GM21515 (cell line): Measurements from ENCODE around the gene RBMS3.
"Not testable (repeated sequence)": the region's sequence is repeated elsewhere in the genome, so short reads cannot be mapped to it uniquely, and the experiment has no call there.

Experiments
- ATAC-seq: cut with Tn5 transposase; IDR thresholded peaks from one replicate; pipeline ENCODE4 v1.9.1; 2021; ENCODE audit not compliant: unreplicated experiment

RBMS3 gene

DNA sequence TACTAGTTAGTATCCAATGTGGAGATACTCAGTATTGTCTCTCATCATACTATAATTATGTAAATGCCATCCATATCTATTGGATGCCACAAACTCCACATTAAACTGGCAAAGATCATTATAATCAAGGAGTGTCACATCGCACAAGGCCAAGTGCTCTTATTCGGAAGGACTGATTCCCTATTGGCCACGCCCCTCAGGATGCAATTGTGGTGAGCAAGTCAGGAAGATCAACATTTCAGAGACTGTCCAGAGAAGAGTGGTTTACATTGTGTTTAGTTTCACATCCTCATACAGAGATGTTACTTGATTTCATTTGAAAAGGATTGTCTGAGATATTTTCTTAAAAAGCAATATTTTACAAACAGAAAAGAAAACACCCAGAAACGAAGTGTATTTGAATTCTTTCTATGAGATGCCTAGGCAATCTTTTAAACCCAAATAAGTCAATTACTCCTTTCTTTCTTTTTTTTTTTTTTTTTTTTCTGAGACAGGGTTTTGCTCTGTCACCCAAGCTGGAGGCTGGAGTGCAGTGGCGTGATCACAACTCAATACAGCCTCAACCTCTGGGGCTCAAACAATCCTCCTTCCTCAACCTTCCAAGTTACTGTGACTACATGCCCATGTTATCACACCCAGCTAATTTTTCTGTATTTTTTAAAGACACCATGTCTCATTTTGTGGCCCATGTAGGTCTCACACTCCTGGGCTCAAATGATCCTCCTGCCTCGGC lies 369.1 kb downstream of the RBMS3 start:
- ATAC-seq = peak; percentile 87

DNA sequence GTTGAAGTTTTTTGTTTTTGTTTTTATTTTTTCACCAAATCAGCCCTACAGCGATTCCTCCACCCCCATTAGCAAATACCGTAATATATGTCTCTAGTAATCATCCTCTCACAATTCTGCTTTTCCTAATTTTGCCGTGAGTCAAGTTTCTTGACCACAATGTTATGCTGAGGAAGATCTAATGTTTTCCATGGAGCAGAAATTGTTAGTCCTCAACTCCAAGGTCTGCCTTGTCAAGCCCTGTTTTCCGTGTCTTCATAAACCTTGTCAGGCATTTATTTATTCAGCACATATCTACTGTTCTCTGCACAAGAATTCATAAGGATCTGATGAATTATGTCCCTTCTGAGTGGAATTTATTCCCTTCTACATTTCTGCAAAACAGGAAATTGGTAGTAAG lies 372.8 kb downstream of the RBMS3 start:
- no peak for ATAC-seq

DNA sequence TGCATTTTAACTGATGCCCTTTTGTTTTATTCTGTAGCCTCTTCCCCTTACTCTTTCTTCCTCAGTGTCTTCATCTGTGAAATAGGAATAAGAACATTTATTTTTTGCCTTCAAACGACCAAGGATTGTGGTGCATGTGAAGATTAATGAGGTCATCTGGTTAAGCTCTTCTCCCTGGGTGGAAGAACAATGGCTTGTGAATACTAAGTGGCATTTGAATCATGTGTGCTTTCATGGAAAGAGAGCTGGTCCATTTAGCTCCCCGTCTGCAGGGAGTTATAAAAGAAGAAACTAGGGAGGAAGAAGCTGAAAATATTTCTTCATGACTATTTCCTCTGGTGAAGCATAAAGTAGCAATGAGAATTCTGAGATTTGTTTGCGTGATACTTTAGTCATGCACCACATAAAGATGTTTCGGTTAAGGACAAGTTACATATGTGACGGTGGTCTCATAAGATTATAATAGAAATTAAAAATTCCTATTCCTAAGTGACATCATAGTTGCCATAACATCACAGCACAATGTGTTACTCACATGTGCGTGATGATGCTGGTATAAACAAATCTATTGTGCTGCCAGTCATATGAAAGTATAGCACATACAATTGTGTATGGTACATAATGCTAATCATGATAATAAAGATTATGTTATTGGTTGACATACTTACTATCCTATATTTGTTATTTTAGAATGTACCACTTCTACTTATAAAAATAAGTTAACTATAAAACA lies 374.3 kb downstream of the RBMS3 start:
- ATAC-seq = no peak

DNA sequence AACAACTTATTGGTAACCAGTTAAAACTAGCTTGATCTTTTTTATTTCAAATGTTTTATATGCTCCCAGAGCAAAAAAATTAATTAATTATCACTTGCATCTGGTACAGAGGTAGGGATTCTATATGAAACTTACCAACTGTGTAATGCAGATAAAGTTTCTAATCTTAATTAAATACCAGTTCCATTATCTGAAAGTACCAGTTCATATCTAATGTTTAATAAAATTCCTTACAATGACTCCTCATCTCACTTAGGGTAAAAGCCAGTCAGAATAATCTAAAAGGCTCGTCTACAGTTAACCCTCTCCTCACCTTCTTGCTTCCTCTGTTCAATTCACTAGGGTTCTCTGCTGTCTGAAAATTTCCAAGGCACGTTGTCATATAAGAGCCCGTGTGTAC lies 384.8 kb downstream of the RBMS3 start:
- ATAC-seq = no peak

DNA sequence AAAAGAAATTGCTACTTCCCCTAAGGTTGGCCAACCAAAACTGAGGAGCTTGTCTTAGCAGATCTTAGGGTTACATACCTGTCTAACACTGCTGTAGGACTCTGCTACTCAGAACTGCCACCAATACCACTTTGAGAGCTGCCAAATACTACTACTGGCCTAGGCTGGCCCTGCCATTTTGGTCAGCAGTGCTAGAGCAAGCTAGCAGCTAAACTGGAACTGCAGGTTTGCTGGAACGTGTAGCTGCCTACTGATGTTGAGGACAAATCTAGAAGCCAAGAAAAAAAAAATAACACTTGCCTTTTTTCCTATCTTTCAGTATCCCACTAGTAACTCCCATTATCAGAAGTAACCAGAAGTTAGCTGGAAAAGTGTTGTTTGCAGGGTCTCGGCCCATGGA lies 387.4 kb downstream of the RBMS3 start:
- ATAC-seq = no peak

DNA sequence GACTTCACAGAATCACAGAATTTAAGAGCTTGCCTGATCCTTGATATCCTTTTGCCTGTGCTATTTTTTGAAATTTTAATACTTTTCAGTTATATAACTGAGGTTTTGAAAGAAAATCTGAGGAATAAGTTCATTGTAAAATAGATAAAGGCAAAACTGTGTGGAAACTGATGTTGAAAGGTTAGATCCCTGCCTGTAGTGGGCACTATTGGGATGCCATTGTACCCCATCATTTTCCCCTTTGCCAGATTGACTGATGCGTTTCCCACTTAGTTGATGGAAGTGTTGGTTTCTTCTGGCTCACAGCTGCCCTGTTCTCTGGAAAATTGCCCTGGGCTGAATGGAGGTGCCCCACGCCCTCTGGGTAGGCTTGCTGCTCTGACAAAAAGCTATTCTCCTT lies 387.9 kb downstream of the RBMS3 start:
- no peak for ATAC-seq

DNA sequence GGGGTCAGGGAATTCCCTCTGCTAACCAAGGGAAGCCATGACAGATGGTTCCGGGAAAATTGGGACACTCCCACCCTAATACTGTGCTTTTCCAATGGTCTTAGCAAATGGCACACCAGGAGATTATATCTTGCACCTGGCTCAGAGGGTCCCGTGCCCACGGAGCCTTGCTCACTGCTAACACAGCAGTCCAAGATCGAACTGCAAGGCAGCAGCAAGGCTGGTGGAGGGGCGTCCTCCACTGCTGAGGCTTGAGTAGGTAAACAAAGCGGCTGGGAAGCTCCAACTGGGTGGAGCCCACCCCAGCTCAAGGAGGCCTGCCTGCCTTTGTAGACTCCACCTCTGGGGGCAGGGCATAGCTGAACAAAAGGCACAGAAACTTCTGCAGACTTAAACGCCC lies 389.6 kb downstream of the RBMS3 start:
- ATAC-seq = not testable (repeated sequence)

DNA sequence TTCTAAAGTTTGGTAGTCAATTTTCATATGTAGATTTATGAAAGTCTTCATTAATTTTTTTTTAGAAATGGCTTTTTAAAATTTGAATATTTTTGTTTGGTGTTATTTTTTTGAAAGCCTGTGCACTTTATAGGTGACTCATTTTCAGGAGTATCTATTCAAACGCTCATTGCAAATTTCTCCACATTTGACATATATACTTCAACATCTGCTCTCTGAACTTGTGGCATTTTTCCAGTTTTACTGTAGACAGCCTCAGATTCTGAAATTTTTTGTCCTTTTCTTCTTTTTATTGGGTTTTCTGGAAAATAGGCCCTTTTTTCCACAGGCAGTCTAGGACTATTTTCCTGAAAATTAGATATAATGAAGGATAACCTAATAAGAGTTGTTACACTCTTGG lies 396.6 kb downstream of the RBMS3 start:
- ATAC-seq = no peak

DNA sequence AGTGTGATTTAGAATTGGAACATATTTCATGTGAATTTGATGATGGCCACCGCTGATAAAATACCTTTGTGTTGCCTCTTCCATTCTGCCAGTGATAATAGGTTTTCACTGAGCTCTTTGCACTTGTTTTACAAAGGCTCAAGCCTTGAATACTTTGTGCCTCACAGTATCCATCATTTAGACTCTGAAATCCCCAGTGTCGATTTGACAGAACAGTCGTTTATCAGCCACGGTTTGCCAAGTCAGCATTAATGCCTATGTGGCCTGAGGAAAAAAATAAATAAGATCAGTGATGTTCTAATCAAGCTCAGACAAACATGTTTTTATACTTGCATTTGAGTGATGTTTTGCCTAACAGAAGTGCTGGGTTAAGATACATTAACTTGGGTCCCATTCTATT lies 399.1 kb downstream of the RBMS3 start:
- no peak for ATAC-seq

DNA sequence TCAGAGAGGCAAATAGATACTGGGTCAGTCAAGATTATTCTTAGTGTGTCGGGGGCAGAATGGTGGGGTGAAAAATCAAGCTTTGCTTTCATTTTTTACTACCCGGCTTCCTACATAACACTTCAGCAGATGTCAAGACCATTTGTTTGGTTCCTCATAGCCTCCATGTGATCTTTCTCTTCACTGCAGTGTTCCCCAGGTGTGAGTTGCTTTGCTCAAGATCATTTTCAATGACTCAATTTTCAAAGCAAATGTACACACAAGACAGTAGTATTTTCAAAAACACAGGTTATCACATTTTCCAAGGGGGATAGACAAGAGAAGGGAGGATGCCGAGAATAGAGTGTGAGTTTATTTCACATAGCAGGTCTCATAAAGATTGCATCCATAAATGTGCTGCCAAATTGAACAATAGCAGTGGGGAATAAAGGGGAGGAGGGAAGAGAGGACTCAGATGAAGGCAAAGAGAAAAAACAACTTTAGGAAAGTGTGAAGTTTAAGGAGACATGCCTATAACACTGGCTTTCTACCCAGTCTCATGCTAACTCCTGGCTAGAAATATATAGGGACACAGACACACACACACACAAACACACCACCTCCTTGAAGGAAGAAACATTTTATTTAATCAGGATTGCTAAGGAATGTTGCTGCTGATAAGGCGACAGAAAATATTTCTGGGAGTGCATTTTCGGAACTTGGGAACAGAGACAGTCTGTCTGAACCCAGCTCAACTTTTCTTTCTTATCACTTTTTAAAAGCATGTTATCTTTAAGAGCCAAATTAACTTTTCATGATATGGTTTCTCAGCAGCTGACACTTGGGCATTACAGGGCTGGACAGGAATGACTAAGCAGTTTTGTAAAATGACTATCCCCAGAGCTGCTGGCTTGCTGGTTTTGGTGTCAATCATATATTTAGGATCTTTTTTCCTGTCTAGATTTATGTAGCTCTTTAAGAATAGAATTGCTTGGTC lies 402.4 kb downstream of the RBMS3 start:
- no peak for ATAC-seq

DNA sequence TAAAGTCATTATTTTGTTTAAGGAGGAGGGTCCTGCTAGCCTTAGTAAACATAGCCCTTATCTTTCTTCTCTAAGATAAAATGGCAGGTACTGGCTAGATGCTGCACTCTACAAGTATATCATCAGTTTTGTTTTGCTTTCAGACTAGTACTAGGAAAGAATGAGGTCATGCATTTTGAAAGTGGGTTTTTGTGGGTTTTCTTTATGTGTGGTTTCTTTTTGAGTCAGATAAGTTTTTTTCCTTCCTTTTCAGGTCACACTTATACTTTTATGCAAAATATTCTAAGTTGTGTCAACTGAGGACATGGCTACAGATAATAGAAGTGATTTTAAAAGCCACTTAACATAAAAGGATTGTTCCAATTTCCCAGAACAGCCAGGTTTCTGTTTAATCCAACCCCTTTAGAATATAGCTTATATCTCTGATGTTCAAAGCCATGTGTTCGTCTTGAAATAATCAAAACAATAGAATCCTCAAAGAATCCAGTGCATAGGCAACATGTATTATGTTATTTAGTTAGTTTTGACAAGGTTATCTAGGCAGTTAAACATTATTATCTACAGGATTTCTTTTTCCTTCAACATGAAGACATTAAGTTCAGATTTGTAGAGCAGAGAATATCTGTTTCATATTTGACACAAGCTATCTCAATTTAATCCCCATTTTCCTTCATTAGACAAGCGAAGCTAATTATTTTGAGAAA lies 406.2 kb downstream of the RBMS3 start:
- ATAC-seq = peak; percentile 96

DNA sequence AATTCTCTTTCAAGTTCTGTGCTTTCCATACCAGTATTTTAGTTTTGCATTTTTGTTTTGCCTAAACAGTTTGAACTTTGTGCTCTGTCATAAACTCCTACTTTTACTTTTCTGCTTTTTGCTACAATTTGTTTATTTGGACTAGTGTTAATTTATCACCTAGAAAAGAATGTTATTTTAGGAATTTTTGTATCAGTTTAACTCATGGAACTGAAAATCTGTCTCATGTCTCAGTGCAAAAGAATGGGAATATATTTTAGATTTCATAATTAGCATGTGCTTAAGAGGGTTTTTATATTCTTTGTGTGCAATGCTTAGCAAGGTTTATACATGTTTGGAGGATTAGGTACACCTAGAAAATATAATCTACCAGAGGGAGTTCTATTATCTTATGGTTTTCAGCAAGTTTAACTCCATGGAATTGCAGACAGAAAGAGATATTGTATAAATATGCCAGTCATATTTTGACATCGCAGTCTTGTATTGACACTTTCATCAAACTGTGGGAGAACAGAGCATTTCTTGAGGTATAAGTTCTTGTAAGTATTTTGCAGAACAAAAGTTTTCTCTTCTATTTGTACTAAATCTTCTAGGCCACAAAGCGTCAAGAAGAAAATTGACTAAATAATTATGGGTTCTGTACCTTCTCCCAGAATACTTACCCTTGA lies 409.9 kb downstream of the RBMS3 start:
- no peak for ATAC-seq

DNA sequence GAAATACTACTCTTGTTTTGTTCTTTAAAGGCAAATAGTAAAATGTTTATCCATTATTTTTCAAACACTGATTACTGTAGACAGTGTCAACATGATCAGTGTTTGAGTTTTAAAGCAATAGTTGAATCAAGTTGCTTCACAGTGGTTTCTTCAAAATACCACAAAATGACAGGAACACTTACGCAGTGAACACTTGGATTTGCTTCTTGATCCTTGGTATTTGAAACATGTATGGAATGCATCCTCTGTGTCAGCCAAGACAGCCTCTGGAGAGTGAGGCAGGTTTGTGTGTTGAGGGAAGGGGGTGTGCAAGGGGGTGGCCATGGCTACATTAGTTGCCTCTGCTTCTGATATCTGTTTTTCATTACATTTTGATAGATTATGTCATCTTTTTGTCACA lies 413.0 kb downstream of the RBMS3 start:
- no peak for ATAC-seq

DNA sequence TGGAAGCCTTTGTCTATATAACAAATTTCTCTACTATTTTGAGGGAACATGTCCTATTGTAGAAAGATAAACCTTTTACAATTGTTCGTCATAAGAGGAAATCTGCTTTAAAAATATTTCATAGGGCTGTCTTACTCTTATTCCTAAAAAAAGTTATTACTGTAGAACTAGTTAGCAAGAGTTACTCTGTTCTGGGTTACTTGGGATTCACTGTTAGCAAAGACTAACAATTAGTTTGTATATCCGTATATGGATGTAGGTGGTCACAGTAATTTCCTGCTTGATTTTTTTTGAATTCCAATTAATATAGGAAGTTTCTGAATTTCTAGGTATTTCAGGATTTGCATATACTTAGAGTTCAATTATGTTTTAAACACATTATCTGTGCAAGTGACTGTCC lies 413.5 kb downstream of the RBMS3 start:
- ATAC-seq = no peak

DNA sequence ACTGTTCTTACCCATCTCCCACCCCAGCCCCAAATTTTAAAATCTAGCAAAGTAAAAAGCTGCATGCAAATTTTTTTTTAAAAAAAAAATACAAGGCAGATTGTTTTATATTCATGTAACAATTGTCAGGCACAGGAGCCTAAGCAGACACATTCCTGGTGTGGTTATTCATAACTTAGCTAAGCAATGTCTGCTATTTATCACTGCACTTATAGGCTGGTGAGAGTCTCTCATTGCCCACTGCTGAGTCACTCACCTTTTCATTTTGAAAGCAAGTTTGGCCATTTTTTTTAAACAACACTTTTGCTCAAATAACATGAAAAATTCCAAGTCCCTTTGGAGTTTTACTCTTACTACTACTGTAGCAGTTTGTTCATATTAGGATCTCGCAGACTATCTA lies 413.9 kb downstream of the RBMS3 start:
- ATAC-seq = no peak

DNA sequence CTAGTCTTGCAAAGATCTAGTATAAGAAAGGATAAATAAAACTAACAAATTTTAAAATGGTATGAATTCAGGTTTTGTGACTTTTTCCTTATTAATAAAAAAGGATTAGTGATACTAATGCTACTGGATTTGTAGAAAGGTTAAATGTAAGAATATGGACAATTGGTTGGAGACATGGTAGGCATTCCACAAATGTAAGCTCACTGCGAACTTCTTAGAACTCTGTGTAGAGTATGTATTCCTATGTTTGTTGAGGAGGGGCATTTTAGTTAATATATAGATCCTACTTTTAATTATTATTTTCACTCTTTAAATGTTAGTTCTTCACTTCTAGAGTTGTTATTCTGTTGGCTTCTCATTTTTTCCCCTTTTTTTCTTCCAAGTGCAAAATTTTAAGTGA lies 414.3 kb downstream of the RBMS3 start:
- no peak for ATAC-seq

DNA sequence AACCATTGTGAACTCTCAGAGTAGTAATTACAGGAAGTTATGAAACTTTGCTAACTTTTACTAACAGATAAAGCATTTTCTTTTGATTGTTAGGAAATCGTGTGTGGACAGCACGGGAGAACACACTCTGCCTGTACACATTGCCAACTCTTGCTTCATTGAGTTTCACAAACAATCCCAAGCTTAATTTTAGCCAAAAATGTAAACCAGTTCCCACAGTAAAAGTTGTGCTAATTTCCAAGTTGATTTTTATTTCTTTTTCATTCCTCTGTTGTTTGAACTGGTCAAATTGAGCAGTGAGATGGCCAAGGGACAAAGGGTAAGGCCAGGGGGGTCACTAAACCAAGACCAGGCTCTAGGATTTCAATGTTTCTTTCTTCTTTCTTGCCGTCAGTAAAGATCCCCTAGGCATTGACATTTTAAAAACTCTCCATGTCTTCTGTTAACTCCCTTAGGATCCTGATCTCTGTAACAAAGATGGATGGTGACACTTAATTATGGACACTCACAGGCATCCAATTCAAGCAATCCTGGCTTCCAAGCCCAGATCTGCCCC lies 414.9 kb downstream of the RBMS3 start:
- ATAC-seq = no peak

DNA sequence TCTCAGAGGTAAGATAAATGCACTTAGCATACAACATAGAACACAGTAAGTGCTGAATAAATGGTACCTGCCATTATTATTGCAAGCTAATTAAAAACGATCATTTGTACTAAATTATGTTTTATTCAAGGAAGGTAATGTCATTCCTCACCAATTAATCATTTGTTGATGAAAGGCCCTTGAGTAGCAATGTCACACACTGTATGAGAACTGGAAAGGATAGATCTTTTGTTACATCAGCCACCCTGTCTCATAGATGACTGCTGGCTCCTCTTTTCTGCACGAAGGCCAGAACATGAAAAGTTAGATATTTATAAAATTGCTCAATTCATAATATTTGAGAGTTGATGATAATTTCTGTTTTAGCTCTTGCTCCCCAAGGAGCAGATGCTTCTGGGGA lies 415.4 kb downstream of the RBMS3 start:
- ATAC-seq = no peak

DNA sequence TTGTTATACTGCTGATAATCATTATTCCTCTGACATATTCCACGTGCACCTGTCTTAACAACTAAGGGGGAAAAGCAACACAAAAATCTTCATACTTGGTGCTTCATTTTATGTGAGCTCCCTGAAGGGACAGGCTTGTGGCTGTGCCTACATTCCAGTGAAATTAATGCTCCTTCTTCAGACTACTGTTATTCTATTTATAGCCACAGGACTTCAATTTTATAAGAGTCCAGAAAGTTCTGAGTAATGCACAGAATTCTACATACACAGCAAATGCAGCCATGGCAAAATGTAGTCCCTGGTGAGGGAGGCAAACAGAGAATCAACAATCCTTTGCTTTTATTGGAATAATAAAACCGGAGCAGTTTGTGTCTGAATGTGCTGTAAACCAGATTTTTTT lies 417.1 kb downstream of the RBMS3 start:
- no peak for ATAC-seq

DNA sequence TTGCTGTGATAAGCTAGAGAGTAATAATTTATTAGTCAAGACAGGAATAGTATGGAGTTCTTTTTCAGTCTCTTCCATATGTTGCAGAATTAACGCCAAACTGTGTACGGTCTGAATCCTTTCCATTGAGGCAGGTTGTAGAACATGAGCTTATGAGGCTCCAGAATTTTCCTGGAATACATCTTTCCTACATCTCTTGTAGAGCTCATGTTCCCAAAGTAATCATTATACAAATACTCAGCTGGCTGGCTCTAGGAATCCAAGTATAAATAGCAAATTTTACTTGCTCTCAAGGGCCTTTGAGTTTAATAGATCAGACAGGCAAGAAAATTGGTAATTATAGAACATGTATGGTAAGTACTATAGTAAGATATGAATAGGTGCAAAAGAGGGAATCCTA lies 419.4 kb downstream of the RBMS3 start:
- ATAC-seq = no peak
